Neutrophil (primary cell): Measurements from ENCODE around the gene TULP4.

ENCODE experiments used
- H3K27ac ChIP-seq: fragments of 200-600 bp; sonication (generic); 2 replicates; pipeline ENCODE4 v1.5.1; 2016; ENCODE audit warnings: mild to moderate bottlenecking, moderate library complexity
- H3K27me3 ChIP-seq: fragments of 200-600 bp; sonication (generic); 2 replicates; pipeline ENCODE4 v1.6.0; 2016; ENCODE audit warnings: mild to moderate bottlenecking
- H3K36me3 ChIP-seq: fragments of 200-600 bp; sonication (generic); 2 replicates; pipeline ENCODE4 v1.5.1; 2017
- H3K4me1 ChIP-seq, 2 experiments: fragments of 200-600 bp in 1 of 2; sonication (generic) in 1 of 2; 1 replicate in 1 of 2; 2 replicates in 1 of 2; pipeline versions ENCODE4 v1.5.1 to v1.6.1; 2013 to 2016; ENCODE audit warnings: low read depth in 1 of 2, low read length in 1 of 2, mild to moderate bottlenecking in 1 of 2, moderate library complexity in 1 of 2; ENCODE audit not compliant: control insufficient read depth in 1 of 2, insufficient read depth in 1 of 2
- H3K4me3 ChIP-seq, 2 experiments: fragments of 200-600 bp in 1 of 2; sonication (generic) in 1 of 2; 1 replicate in 1 of 2; 2 replicates in 1 of 2; pipeline ENCODE4 v1.5.1; 2013 to 2016; ENCODE audit warnings: low read depth in 1 of 2, low read length in 1 of 2, mild to moderate bottlenecking in 1 of 2, moderate library complexity in 1 of 2
- H3K9me3 ChIP-seq: fragments of 200-600 bp; sonication (generic); 2 replicates; pipeline ENCODE4 v1.5.1; 2016
- CTCF ChIP-seq: fragments of 200-600 bp; sonication (generic); IDR thresholded peaks from 2 replicates; pipeline ENCODE4 v1.5.1; 2016; ENCODE audit warnings: antibody characterized with exemption

The TULP4 gene

DNA sequence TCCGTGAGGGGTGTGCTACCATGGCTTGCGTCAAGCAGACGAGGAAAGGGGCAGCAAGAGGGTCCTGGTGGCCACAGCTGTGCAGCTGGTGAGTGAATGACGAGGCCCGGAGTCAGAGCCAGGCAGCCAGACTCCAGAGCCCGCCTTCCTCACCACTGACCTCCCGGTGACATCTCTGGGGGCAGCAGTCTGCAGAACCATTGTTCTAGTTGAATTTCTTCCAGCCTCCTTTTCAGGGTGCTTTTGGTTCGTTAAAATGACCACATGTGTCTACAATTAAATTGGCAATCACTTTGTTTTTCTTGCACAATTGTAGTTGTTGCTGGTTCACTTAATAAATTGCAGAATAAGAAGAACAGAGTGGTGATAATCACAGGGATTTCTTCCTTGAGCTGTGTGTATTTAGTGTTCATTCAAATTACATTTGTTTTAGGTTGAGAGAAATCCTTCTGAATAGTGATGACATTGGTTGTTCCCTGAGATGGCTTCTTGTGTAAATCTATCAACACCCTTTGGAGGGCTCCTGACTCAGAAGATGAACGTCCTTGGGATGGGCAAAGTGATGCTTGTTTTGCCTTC lies 96.4 kb downstream of the TULP4 start:
- Histone ChIP-seq H3K4me1 (no peaks in the 10 kb centered on the region), H3K27me3 (peaks cover 3% of the 10 kb centered on the region), H3K9me3 (no peaks in the 10 kb centered on the region), H3K27ac (no peak overlapping the region), H3K4me3 (no peak overlapping the region), H3K36me3 (no peaks in the 10 kb centered on the region)
- TF ChIP-seq CTCF, result no peak

- Histone ChIP-seq H3K36me3 (no peaks in the 10 kb centered on the region), H3K27ac (no peak overlapping the region), H3K4me1 (no peaks in the 10 kb centered on the region), H3K4me3 (no peak overlapping the region), H3K27me3 (peaks cover 3% of the 10 kb centered on the region), H3K9me3 (no peaks in the 10 kb centered on the region)
- no peak for TF ChIP-seq CTCF
Measured at GRCh38 chr6:158409451-158409850, 97.2 kb downstream of the TULP4 start.

DNA sequence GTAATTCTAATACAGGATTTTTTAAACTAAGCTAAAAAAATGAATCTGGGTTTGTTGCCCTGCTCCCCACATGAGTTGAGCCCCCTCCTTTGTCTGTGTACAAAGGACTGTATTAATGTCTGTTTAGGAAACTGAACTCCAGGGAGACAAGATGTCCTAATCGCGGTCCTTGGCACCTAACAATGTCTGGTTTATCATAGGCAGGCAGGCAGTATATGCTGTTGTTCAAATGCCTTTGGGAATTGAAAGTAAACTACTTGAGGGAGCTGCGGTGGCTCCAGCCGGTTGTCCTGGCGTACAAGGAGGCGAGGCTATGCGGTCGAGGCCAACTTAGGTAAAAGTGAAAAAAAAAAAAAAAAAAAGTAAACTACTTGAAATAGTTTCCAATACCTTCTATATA lies 98.5 kb downstream of the TULP4 start:
- Histone ChIP-seq H3K27me3 (peaks cover 3% of the 10 kb centered on the region), H3K27ac (no peak overlapping the region), H3K36me3 (no peaks in the 10 kb centered on the region), H3K4me1 (no peaks in the 10 kb centered on the region), H3K4me3 (no peak overlapping the region), H3K9me3 (no peaks in the 10 kb centered on the region)
- no peak for TF ChIP-seq CTCF

- no peak overlapping the region for H3K27ac ChIP-seq
- no peak for TF ChIP-seq CTCF
- no peaks in the 10 kb centered on the region for H3K9me3 ChIP-seq
- H3K4me1 ChIP-seq, result no peaks in the 10 kb centered on the region
- H3K27me3 ChIP-seq, result peaks cover 3% of the 10 kb centered on the region
- H3K4me3 ChIP-seq, result no peak overlapping the region
- H3K36me3 ChIP-seq, result no peaks in the 10 kb centered on the region
Measured at GRCh38 chr6:158411998-158412397, 99.7 kb downstream of the TULP4 start.

- H3K4me1 ChIP-seq, result no peaks in the 10 kb centered on the region
- no peaks in the 10 kb centered on the region for H3K36me3 ChIP-seq
- no peaks in the 10 kb centered on the region for H3K9me3 ChIP-seq
- no peak overlapping the region for H3K27ac ChIP-seq
- H3K4me3 ChIP-seq, result no peak overlapping the region
- H3K27me3 ChIP-seq, result peaks cover 3% of the 10 kb centered on the region
- no peak for TF ChIP-seq CTCF
Measured at GRCh38 chr6:158413028-158413427, 100.8 kb downstream of the TULP4 start.
